ENCODE measurements around the gene JMJD6.
A peak's percentile ranks its signal among the peaks of the same experiment; 100 is the strongest.

Gene JMJD6

DNA sequence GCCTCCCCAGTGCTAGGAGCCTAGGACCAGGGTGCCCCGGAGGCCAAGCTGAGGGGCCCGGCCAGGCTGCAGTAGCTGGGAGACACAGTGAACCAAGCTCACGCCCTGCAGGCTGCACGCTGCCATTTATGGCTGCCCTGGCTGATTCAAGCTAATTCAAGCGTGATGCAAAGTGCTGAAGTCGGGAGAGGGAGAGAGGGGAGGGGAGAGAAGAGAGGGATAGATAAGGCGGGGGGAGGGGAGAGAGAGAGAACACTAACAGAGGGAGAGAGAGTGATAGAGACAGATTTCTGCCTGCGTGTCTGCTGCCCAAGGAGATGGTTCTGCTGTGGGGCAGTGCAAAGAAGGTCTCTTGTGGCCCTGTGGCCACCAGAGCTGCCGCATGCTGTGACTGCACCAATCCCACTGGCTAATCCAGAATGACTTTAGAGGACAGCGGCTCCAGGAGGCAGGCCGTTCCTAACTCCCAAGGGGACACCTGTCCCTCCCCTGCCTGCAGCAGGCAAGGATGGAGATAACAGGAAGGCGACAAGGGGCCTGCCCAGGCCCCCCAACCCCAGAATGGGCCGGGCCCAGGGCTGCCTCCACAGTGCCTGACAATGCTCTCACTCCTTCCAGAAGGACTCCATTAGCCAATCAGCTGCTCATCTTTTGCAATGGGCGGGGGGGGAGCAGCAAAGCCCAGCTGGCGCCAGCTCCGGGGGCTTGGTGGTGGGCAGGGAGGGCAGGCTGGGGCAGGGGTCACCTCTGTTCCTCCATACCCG lies 28.5 kb downstream of the JMJD6 start:
- DNase-seq: no peak

DNA sequence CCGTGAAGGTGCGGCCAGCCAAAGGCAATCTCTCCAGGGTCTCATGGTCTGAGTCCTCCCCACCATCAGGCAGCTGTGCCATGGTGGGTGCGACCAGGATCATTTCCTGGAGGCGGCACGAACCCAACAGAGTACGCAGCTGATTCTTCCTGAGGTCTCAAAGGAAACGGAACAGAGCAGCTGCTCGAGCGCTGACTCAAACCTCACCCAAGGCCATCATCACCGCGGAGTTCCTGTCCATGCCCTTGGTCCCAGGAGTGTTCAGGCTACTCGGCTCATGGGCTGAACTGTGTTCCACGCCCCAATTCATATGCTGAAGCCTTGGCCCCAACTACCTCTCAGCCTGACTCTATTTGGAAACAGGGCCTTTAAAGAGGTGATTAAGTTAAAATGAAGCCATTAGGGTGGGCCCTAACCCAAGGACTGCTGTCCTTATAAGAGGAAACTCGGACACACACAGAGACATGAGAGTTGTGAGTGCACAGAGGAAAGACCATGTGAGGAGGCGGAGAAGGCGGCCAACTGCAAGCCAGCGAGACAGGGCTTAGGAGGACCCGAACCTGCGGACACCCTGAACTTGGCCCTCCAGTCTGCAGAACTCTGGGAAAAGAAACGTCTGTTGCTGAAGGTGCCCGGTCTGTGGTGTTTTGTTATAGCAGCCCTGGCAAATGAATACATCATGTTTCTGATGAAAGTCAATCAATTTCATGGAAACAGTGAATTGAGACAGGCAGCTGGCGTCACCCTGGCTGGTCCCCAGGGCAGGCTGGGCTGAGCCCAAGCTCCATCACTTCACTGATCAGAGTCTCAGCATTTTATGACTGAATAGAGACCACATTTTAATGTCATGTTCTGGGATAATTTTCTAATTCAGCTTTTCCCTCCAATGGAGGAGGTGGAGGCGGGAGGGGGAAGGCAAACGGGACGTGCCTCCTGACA lies 29.4 kb downstream of the JMJD6 start:
- DNase-seq: no peak

DNA sequence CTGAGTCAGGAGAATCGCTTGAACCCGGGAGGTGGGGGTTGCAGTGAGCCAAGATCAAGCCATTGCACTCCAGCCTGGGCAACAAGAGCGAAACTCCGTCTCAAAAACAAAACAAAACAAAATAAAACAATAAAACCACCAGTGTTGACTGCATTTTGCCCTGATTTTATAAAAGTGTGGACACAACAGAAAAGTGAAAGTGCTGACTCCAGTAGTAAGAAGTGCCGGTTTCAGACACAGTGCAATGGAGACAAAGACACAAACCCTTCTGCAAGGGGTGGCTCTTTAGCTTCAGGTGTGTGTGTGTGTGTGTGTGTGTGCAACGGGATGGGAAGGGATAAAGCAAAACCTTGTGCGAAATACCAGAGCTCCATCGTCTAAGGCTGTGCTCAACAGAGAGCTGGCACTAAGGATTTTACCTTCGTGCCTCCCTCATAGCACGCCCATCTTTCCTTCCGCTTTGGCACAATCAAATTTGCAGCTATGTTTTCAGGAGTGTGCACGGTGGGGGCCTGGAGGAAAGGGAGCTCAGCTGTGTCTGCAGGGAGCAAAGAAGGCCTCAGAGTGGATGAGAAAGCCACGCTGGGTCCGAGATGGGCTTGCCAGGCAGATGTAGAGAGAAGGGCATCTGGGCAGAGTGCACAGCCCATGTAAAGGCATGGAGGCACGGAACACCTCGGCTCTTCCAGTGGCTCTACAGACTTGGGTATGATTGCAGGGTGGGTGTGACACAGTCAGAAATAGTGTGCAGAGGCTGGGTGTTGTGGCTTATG lies 31.2 kb downstream of the JMJD6 start:
- DNase-seq: no peak

GRCh38 chr17:76691379-76692191 lies 34.8 kb downstream of the JMJD6 start:
- DNase-seq: no peak

DNA sequence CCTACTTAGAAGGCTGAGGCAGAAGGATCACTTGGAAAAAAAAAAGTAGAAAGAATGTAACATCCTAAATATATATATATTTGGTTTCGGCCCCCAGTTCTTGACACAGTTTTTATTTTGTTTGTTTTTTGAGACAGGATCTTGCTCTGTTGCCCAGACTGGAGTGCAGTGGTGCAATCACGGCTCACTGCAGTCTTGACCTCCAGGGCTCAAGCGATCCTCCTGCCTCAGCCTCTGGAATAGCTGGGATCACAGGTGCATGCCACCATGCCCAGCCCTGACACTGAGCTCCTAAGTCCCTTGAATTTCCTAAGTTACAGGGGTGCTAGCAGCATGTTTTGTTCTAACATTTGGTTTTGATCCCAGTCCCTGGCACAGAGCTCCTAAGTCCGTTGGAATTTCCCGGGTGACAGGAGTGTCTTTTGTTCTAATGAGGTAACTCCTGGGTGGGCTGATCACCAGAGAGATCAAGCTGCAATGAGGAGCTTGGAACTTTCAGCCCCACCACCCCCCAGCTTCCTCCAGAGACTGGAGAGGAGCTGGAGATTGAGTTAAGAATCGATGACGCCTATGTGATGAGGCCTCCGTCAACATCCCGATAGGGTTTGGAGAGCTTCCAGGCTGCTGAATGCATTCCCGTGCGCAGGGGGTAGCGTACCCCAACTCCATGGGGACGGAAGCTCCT lies 35.7 kb downstream of the JMJD6 start:
- DNase-seq: no peak

- no peak for DNase-seq
Observed at GRCh38 chr17:76689859-76690258, 36.5 kb downstream of the JMJD6 start.

DNA sequence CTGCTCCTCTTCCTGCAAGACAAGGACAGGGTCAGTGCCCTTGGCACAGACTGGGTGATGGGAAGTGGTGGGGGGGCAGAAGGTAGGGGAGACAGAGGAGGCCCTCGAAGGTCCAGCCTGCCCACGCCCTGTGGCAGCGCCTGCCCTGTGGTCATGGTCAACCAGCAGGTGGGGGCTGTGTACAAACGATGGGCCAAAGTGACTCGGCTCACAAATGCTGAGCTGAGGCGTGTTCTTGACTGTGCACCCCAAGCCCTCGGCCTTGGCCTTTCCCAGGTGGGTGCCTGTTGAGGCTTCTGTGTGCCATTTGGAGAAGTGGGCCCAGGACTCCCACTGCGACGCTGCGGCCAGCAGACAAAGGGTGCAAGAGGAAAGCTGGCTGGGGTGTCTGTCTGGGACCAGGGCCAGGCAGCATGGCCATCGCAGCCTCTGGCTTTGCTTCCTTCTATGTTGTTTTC lies 38.2 kb downstream of the JMJD6 start:
- no peak for DNase-seq

- DNase-seq: no peak
Observed at GRCh38 chr17:76687298-76688164, 38.9 kb downstream of the JMJD6 start.

DNA sequence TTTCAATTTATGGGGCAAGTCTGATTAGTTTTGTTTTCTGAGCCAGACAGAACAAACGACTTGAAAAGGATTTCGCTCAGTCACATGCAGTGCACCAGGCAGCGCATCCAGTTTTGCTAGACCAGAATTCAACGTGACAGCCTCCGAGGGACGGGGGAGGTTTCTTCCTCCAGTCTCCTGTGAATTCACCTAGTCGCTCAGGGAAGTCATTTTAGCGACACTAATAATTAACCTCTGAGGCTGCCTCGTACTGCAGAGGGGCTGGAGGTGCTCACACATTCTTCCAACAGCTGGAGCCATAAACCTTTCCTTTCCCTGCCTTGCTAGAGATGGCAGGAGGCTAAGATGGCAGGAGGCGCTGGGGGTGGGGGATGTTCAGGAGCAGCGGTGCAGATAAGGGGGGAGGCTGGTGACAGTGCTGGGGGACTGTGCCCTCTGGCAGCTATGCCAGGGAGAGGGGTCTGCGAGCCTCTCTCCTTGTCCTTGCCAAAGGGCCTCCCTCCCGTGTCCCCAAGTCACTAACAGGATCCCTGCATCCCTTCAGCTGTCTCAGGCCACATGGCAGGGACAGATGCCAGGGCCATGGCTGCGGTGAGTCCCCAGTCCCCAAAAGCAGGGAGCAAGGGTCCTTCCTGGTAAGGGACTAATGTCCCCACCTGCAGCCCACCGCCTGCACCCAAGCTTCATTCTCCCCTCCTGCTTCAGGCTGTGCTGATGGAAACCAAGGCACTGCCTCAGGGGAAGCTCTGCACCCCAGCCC lies 39.7 kb downstream of the JMJD6 start:
- no peak for DNase-seq

- DNase-seq: no peak
Observed at GRCh38 chr17:76685846-76686245, 40.6 kb downstream of the JMJD6 start.

DNA sequence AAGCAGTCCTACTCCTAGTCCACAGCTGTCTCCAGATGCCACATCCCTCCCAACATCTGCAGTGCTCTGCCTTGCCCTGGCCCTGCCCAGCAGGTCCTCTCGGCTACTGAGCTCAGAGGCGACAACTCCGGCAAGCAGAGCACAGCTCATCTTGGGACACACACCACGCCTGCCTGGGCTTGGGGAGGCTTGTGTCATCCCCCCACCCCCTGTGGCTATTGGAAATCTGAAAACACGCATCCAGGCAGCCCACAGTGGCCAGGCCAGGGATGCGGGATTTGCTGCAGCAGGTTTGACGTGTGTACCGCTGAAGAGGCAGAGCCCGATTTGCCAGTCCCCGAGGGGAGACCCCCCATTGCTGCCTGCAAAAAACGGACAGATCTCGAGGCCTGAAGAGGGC lies 41.0 kb downstream of the JMJD6 start:
- no peak for DNase-seq

DNA sequence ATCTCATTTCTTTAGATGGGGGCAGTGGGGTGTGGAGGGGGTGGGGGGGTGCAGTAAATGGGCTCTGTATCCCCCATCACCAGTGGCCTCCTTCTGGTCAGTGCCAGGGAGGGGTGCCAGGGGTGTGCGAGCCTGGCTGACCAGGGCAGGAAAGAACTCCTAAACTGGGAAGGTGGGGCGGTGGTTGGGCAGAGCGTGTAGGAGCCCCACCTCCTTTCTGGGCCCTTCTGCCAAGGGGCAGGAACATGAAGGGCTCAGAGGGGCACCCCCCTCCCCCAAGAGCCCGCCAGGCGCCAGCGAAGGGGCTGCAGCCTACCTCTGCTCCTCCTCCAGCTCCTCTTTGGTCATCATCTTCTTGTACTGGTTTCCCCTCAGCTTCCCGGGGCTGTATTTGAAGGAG lies 41.6 kb downstream of the JMJD6 start:
- DNase-seq: no peak

- DNase-seq: no peak
Observed at GRCh38 chr17:76683921-76684745, 42.3 kb downstream of the JMJD6 start.

DNA sequence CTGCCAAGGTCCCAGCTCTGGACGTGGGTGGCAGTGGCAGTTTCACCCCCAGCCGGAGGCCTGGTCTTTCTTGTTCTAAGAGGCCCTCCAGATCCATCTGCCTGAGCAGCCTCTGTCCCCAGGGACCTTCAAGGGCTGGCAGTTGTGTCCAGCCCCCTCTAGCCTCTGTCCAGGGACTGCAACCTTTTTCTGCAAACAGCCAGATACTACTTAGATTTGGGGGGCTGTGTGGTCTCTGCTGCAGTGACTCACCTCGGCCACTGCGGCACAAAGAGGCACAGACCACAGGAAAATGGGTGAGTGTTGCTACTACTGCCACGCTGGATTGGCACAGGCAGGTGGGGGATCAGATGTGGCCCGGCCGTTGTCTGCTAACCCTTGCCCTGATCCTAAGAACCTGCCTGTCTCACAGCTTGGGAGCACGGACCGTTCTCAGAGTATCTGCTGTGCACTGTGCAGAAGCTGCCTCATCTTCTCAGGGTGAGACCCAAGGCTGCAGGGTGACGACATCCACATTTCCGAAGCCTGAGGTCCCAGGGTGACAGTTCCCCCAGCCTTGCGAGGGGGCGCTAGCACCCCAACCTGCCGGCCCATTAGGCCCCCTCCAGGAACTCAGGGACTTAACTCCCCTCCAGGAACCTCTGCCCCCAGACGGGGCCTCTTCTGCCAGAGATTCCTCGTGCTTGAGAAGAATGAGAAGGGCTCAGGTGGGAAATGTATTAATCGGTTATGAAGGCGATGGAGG lies 43.2 kb downstream of the JMJD6 start:
- DNase-seq: no peak

GRCh38 chr17:76682296-76682695 lies 44.1 kb downstream of the JMJD6 start:
- DNase-seq: no peak

- peak; percentile 64 for DNase-seq
Observed at GRCh38 chr17:76681222-76682137, 44.9 kb downstream of the JMJD6 start.

DNA sequence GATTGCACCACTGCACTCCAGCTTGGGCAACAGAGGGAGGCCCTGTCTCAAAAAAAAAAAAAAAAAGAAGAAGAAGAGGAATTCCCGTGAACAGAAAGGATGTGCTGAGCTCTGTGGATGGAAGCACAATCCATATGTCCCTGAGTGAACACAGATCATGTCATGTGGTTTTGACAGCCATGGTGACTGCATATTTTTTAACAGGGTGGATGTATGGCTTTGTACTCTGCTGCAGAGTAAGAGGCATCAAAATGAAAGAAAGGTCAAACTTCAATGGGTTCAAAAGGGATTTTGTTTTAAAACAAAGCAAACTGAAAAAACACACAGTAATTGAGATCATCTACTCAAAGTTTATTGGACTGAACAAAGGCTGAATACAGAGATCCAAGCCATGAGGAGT lies 47.2 kb downstream of the JMJD6 start:
- DNase-seq: no peak
